H1 (cell line): Measurements from ENCODE around the gene SPTBN4. TPM values are rescaled to one million over a fixed set of nuclear protein-coding genes. Genes with fewer than 3 reads are reported as not detected.

Experiments used
- HDAC2 ChIP-seq, 2 experiments: fragments of 300-600 bp in 1 of 2; sonication (generic) in 1 of 2; IDR thresholded peaks; 2 replicates each; pipeline ENCODE4 v1.6.1; 2011 to 2012; ENCODE audit warnings: low read depth in 2 of 2, low read length in 2 of 2, mild to moderate bottlenecking in 2 of 2, moderate library complexity in 2 of 2, borderline replicate concordance in 1 of 2, inconsistent platforms in 1 of 2
- NANOG ChIP-seq: IDR thresholded peaks from 2 replicates; pipeline ENCODE4 v1.6.1; 2011; ENCODE audit warnings: low read length, low read depth, mild to moderate bottlenecking, inconsistent platforms; ENCODE audit not compliant: insufficient read depth, poor library complexity, severe bottlenecking
- polyA plus RNA-seq, 7 experiments: library from polyadenylated mRNA; depleted of rRNA in 3 of 7; stranded (reverse) in 5 of 7; unstranded in 2 of 7; fragments of >200 nt in 5 of 7; fragments of 200-250 nt in 2 of 7; gene quantifications; 1 replicate in 5 of 7; 2 replicates in 1 of 7; 4 replicates in 1 of 7; pipeline versions ENCODE4 v1.2.1 to v1.2.3, GENCODE V29; 2011 to 2013; ENCODE audit warnings: missing spikeins in 2 of 7, mixed read lengths in 2 of 7
- total RNA-seq: library from RNA; stranded (reverse); fragmentation: NEBNext Ultra II Directional; extraction: Animal tissue kit (Norgen Biotek cat#: 25700); gene quantifications from 2 replicates; pipeline ENCODE4 v1.2.1, GENCODE V29; 2021

Gene SPTBN4
- total and polyA plus RNA-seq, 2 of the 8 experiments (the other 6 are each of a cell fraction or from before 2014, with no cell fraction given), result 1.9 to 3.0 TPM

DNA sequence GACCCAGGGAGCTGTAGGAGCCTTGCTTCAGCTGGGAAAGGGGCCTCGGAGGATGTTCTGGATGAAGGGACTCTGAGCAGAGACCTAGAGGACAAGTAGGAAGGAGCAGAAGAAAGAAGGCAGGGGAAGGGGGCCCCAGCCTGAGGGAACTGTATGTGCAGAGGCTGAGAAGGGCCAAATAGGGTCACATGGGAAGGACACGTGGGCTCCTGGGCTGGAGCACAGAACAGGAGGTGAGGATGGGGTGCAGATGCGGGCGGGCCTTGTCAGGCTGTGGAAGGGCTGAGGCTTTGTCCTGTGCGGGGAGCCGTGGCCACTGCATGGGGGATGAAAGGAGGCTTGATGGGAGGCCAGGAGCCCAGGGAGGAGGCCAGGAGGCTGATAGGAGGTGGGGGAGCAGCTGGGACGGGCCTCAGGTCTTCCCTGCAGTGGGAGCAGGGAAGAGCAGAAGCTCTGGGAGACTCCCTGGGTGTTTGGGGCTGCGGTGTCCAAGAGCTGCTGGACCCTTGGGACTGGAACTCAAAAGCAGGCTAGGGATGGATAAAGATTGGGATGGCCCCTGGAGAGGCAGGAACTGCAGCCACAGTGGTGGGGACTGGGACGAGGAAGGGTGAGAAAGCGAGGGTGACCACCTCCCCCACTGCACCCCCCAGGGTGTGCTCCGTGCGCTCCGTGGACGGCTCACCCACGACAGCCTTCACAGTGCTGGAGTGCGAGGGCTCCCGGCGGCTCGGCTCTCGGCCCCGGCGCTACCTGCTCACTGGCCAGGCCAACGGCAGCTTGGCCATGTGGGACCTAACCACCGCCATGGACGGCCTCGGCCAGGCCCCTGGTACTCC is 123.0 kb downstream of the SPTBN4 start (continued):
- TF ChIP-seq HDAC2 (IDR thresholded peaks at IDR 0.05; ENCODE audit: borderline replicate concordance in 1 of 2, low read depth in 2 of 2, low read length in 2 of 2), result no peak
- no peak for TF ChIP-seq NANOG
- TF ChIP-seq, all 59 proteins: peak for 0
